ENCODE data around the gene HAAO. TPM values are rescaled to one million over a fixed set of nuclear protein-coding genes. Genes with fewer than 3 reads are reported as not detected.

The HAAO gene
- total and polyA plus RNA-seq, 2 donors (not counting 3 experiments of a cell fraction or from before 2014, with no cell fraction given), result 0.82 to 1.1 TPM

GRCh38 chr2:42756966-42757513 lies 35.3 kb downstream of the HAAO start:
- Histone ChIP-seq H3K9me1 (replicated peaks; ENCODE audit: control insufficient read depth, extremely low read depth, insufficient read depth, low read length) (no peaks in the 10 kb centered on the region), H3K9ac (replicated peaks; ENCODE audit: extremely low read depth, insufficient read depth, low read length) (no peak overlapping the region), H3K4me1 (ENCODE audit: control insufficient read depth, extremely low read depth, insufficient read depth, low read length) (no peaks in the 10 kb centered on the region), H3K9me3 (replicated peaks; ENCODE audit: control insufficient read depth, insufficient read depth, low read length) (no peaks in the 10 kb centered on the region), H3K36me3 (ENCODE audit: control insufficient read depth in 2 of 2, extremely low read depth in 1 of 2, insufficient read depth in 2 of 2, low read length in 2 of 2) (peaks cover 0 to 7% of the 10 kb centered on the region in 2 experiments), H3K4me2 (ENCODE audit: insufficient read depth, low read length) (no peak overlapping the region), H2AFZ (ENCODE audit: low read depth, low read length) (no peak overlapping the region), H3K4me3 (replicated peaks in 1 of 3; ENCODE audit: insufficient read depth in 1 of 3, low read depth in 1 of 3, low read length in 3 of 3) (no peak overlapping the region), H3K27ac (ENCODE audit: insufficient read depth, low read depth, low read length) (no peak overlapping the region), H3K27me3 (ENCODE audit: control insufficient read depth in 2 of 2, insufficient read depth in 2 of 2, low read length in 2 of 2) (no peaks in the 10 kb centered on the region), H3K79me2 (ENCODE audit: control insufficient read depth, insufficient read depth, low read length) (no peaks in the 10 kb centered on the region), H4K20me1 (replicated peaks; ENCODE audit: control insufficient read depth, extremely low read depth, insufficient read depth, low read length) (no peaks in the 10 kb centered on the region)
- POLR2A ChIA-PET, result interaction anchor here (0.6 kb wide), 1 partner anchor 1472 kb away, joined by 5 read pairs; no protein-coding TSS in a partner anchor
- dilution Hi-C loops (cut with MboI; ENCODE audit: extremely low pct_ligation_motif_present, low sequenced_read_pairs), result no loop called here
- FAIRE-seq (no peak), DNase-seq (ENCODE audit: low read depth, low spot score) (no peak)
- BruUV-seq (replicated peaks), result no TSS peak
- no peak for TF ChIP-seq GATA2 (IDR thresholded peaks at IDR 0.05; ENCODE audit: insufficient read depth, insufficient read length, low read depth, low read length)
- TF ChIP-seq MAX (IDR thresholded peaks at IDR 0.05; ENCODE audit: insufficient read depth, insufficient read length), result no peak
- TF ChIP-seq FOS (IDR thresholded peaks at IDR 0.05; ENCODE audit: borderline replicate concordance, insufficient read depth, low read length), result no peak
- TF ChIP-seq POLR2AphosphoS5 (IDR thresholded peaks at IDR 0.05; ENCODE audit: insufficient read depth, low read depth, low read length), result no peak
- CTCF ChIA-PET, result interaction anchor here (1.1 kb wide), 1 partner anchor 14 kb away, joined by 6 read pairs; no protein-coding TSS in a partner anchor
- intact Hi-C loops (cut with micrococcal nuclease), result no loop called here

GRCh38 chr2:42756150-42756775 lies 36.1 kb downstream of the HAAO start:
- DNase-seq (ENCODE audit: low read depth, low spot score), result no peak
- Histone ChIP-seq H4K20me1 (replicated peaks; ENCODE audit: control insufficient read depth, extremely low read depth, insufficient read depth, low read length) (no peaks in the 10 kb centered on the region), H3K27ac (ENCODE audit: insufficient read depth, low read depth, low read length) (no peak overlapping the region), H3K9ac (replicated peaks; ENCODE audit: extremely low read depth, insufficient read depth, low read length) (no peak overlapping the region), H3K27me3 (ENCODE audit: control insufficient read depth in 2 of 2, insufficient read depth in 2 of 2, low read length in 2 of 2) (no peaks in the 10 kb centered on the region), H3K9me1 (replicated peaks; ENCODE audit: control insufficient read depth, extremely low read depth, insufficient read depth, low read length) (no peaks in the 10 kb centered on the region), H2AFZ (ENCODE audit: low read depth, low read length) (no peak overlapping the region), H3K4me1 (ENCODE audit: control insufficient read depth, extremely low read depth, insufficient read depth, low read length) (no peaks in the 10 kb centered on the region), H3K9me3 (replicated peaks; ENCODE audit: control insufficient read depth, insufficient read depth, low read length) (no peaks in the 10 kb centered on the region), H3K4me2 (ENCODE audit: insufficient read depth, low read length) (no peak overlapping the region), H3K4me3 (replicated peaks in 1 of 3; ENCODE audit: insufficient read depth in 1 of 3, low read depth in 1 of 3, low read length in 3 of 3) (no peak overlapping the region), H3K79me2 (ENCODE audit: control insufficient read depth, insufficient read depth, low read length) (no peaks in the 10 kb centered on the region), H3K36me3 (ENCODE audit: control insufficient read depth in 2 of 2, extremely low read depth in 1 of 2, insufficient read depth in 2 of 2, low read length in 2 of 2) (peaks cover 0 to 7% of the 10 kb centered on the region in 2 experiments)
- intact Hi-C loops (cut with micrococcal nuclease) (no loop called here), dilution Hi-C loops (cut with MboI; ENCODE audit: extremely low pct_ligation_motif_present, low sequenced_read_pairs) (no loop called here)
- POLR2A ChIA-PET, result interaction anchor here (0.6 kb wide), 1 partner anchor 1473 kb away, joined by 5 read pairs; no protein-coding TSS in a partner anchor
- CTCF ChIA-PET, result no interaction called here
- BruUV-seq (replicated peaks), result no TSS peak
- TF ChIP-seq JUN (IDR thresholded peaks at IDR 0.05; ENCODE audit: borderline replicate concordance, insufficient read depth, insufficient read length, low read depth) (no peak), POLR2A (IDR thresholded peaks at IDR 0.05; ENCODE audit: low read depth, low read length) (no peak), POLR2AphosphoS5 (IDR thresholded peaks at IDR 0.05; ENCODE audit: insufficient read depth, low read depth, low read length) (no peak), MYC (IDR thresholded peaks at IDR 0.05; ENCODE audit: low read depth, low read length) (no peak), EZH2 (IDR thresholded peaks at IDR 0.05; ENCODE audit: borderline replicate concordance, low read depth, low read length, severe bottlenecking) (no peak), FOS (IDR thresholded peaks at IDR 0.05; ENCODE audit: borderline replicate concordance, insufficient read depth, low read length) (no peak), CTCF (IDR thresholded peaks at IDR 0.05; ENCODE audit: extremely low read depth in 1 of 2, insufficient read depth in 1 of 2, low read depth in 1 of 2, low read length in 2 of 2) (no peak), MAX (IDR thresholded peaks at IDR 0.05; ENCODE audit: insufficient read depth, insufficient read length) (no peak), GATA2 (IDR thresholded peaks at IDR 0.05; ENCODE audit: insufficient read depth, insufficient read length, low read depth, low read length) (no peak)
- FAIRE-seq, result no peak
